Measurements from ENCODE around the gene DENND1C.

- TF ChIP-seq CTCF (IDR thresholded peaks at IDR 0.05): no peak
- TF ChIP-seq POLR2A (IDR thresholded peaks at IDR 0.05): no peak
Measured at GRCh38 chr19:6510618-6511017, 29.0 kb upstream of the DENND1C start.

All from right lobe of liver (tissue), 4 donors.